Loucy (cell line): ENCODE data around the gene SCTR.
A peak's percentile ranks its signal among the peaks of the same experiment; 100 is the strongest.

ENCODE experiments used
- H2AFZ ChIP-seq: fragments of 200-600 bp; sonication (generic); 2 replicates; pipeline ENCODE4 v1.6.0; 2016; ENCODE audit warnings: antibody characterized with exemption, mild to moderate bottlenecking, low read length, moderate library complexity
- H3F3A ChIP-seq: fragments of 200-600 bp; 2 replicates; pipeline ENCODE4 v1.6.0; 2016; ENCODE audit warnings: antibody characterized with exemption, low read depth, mild to moderate bottlenecking
- H3K27me3 ChIP-seq: fragments of 200-600 bp; sonication (generic); 2 replicates; pipeline ENCODE4 v1.6.1; 2014; ENCODE audit warnings: low read length, mild to moderate bottlenecking; ENCODE audit not compliant: insufficient read depth, poor library complexity, severe bottlenecking
- H3K36me3 ChIP-seq: fragments of 200-600 bp; sonication (generic); 2 replicates; pipeline ENCODE4 v1.6.1; 2016; ENCODE audit warnings: low read length; ENCODE audit not compliant: insufficient read depth
- H3K4me1 ChIP-seq: fragments of 200-600 bp; sonication (generic); 2 replicates; pipeline ENCODE4 v1.5.1; 2014; ENCODE audit warnings: low read length, mild to moderate bottlenecking; ENCODE audit not compliant: insufficient read depth, poor library complexity, severe bottlenecking
- H3K4me2 ChIP-seq: fragments of 200-600 bp; sonication (generic); 2 replicates; pipeline ENCODE4 v1.6.0; 2014; ENCODE audit warnings: antibody characterized with exemption, low read length, low read depth, mild to moderate bottlenecking; ENCODE audit not compliant: poor library complexity, severe bottlenecking
- H3K4me3 ChIP-seq: fragments of 200-600 bp; sonication (generic); 2 replicates; pipeline ENCODE4 v1.5.1; 2014; ENCODE audit warnings: low read length, mild to moderate bottlenecking, mixed read lengths; ENCODE audit not compliant: poor library complexity, severe bottlenecking
- H3K79me2 ChIP-seq: fragments of 200-600 bp; sonication (generic); 2 replicates; pipeline ENCODE4 v1.6.1; 2014; ENCODE audit warnings: low read length; ENCODE audit not compliant: insufficient read depth
- H3K9ac ChIP-seq: fragments of 200-600 bp; sonication (generic); 2 replicates; pipeline ENCODE4 v1.6.0; 2014; ENCODE audit warnings: mild to moderate bottlenecking, low read depth, low read length, moderate library complexity; ENCODE audit not compliant: poor library complexity, severe bottlenecking
- H3K9me2 ChIP-seq: fragments of 200-600 bp; sonication (generic); replicated peaks from 2 replicates; pipeline ENCODE4 v1.6.1; 2016; ENCODE audit warnings: low read depth, low read length, mixed read lengths
- H3K9me3 ChIP-seq: fragments of 200-600 bp; sonication (generic); 2 replicates; pipeline ENCODE4 v1.6.1; 2014; ENCODE audit warnings: mild to moderate bottlenecking, antibody characterized with exemption, low read length, low read depth; ENCODE audit not compliant: insufficient read depth
- H4K20me1 ChIP-seq: fragments of 200-600 bp; sonication (generic); 2 replicates; pipeline ENCODE4 v1.6.0; 2014; ENCODE audit warnings: antibody characterized with exemption, low read length, mild to moderate bottlenecking; ENCODE audit not compliant: insufficient read depth, poor library complexity, severe bottlenecking
- EZH2phosphoT487 ChIP-seq: fragments of 200-600 bp; IDR thresholded peaks from 2 replicates; pipeline ENCODE4 v1.6.1; 2018; ENCODE audit warnings: antibody characterized with exemption, mild to moderate bottlenecking, moderate library complexity, borderline replicate concordance
- TF ChIP-seq, protein P1 (sequence below): fragments of 200-600 bp; sonication (generic); conservative IDR thresholded peaks from 2 replicates; pipeline ENCODE4 v1.5.1; 2014; ENCODE audit warnings: mild to moderate bottlenecking, antibody characterized with exemption, low read length

The SCTR gene

DNA sequence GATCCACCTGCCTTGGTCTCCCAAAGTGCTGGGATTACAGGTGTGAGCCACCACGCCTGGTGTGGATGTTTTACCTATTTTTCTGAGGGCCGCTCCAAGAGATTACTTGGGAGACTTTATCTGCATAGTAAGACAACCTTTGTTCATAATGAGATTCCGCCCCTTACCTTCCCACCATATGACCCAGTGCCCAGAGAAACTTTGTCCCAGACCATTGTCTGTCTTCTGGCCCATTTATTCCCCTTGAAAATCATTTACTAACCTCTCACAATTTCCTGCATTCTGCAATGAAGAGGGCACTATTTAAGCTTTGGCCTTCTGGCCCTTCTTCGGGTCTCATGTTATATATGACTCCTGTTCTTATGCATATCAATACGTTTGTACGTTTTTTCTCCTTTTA, 106.4 kb downstream of the SCTR start:
- H3K4me3 ChIP-seq, result no peak overlapping the region
- no peaks in the 10 kb centered on the region for H4K20me1 ChIP-seq
- no peaks in the 10 kb centered on the region for H3F3A ChIP-seq
- H3K4me1 ChIP-seq, result peaks cover 21% of the 10 kb centered on the region
- no peak overlapping the region for H2AFZ ChIP-seq
- H3K36me3 ChIP-seq, result no peaks in the 10 kb centered on the region
- H3K27me3 ChIP-seq, result no peaks in the 10 kb centered on the region
- TF ChIP-seq, protein P1, sequence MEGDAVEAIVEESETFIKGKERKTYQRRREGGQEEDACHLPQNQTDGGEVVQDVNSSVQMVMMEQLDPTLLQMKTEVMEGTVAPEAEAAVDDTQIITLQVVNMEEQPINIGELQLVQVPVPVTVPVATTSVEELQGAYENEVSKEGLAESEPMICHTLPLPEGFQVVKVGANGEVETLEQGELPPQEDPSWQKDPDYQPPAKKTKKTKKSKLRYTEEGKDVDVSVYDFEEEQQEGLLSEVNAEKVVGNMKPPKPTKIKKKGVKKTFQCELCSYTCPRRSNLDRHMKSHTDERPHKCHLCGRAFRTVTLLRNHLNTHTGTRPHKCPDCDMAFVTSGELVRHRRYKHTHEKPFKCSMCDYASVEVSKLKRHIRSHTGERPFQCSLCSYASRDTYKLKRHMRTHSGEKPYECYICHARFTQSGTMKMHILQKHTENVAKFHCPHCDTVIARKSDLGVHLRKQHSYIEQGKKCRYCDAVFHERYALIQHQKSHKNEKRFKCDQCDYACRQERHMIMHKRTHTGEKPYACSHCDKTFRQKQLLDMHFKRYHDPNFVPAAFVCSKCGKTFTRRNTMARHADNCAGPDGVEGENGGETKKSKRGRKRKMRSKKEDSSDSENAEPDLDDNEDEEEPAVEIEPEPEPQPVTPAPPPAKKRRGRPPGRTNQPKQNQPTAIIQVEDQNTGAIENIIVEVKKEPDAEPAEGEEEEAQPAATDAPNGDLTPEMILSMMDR, result no peak
- no peak for TF ChIP-seq EZH2phosphoT487
- H3K79me2 ChIP-seq, result no peaks in the 10 kb centered on the region
- H3K9ac ChIP-seq, result no peak overlapping the region
- no peak overlapping the region for H3K4me2 ChIP-seq
- H3K9me3 ChIP-seq, result no peaks in the 10 kb centered on the region
- H3K9me2 ChIP-seq, result no peaks in the 10 kb centered on the region

DNA sequence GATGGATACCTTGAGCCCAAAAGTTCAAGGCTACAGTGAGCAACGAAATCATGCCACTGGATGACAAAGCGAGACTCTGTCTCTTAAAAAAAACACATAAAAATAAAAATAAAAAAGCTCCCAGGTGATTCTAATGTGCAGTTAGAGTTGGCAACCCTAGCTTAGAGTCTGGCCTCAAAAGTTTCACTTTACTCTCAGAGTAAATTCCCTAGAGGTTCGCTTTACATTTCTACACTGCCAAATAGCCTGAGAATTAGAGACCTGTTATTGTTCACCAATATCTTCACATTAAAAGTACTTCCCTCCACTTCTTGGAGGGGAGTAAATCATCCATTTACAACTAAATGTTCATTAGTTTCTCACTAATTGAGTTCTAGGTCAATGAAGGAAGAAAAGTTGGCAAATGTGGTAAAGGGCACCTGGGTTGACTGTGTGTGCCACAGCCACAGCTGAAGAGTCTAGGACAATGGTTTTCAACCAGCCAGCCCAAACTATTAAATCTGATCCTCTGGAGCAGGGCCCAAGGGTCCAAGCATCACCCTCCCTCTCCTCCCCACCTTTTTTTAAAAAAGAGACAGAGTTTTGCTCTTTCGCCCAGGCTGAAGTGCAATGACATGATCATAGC, 107.9 kb downstream of the SCTR start:
- no peaks in the 10 kb centered on the region for H3K36me3 ChIP-seq
- no peak overlapping the region for H3K9ac ChIP-seq
- H4K20me1 ChIP-seq, result no peaks in the 10 kb centered on the region
- no peaks in the 10 kb centered on the region for H3K9me3 ChIP-seq
- no peaks in the 10 kb centered on the region for H3K9me2 ChIP-seq
- no peaks in the 10 kb centered on the region for H3K27me3 ChIP-seq
- peaks cover 21% of the 10 kb centered on the region for H3K4me1 ChIP-seq
- no peak overlapping the region for H3K4me3 ChIP-seq
- no peak overlapping the region for H2AFZ ChIP-seq
- H3K79me2 ChIP-seq, result no peaks in the 10 kb centered on the region
- H3K4me2 ChIP-seq, result no peak overlapping the region
- no peak for TF ChIP-seq EZH2phosphoT487
- TF ChIP-seq, protein P1, result no peak
- no peaks in the 10 kb centered on the region for H3F3A ChIP-seq

DNA sequence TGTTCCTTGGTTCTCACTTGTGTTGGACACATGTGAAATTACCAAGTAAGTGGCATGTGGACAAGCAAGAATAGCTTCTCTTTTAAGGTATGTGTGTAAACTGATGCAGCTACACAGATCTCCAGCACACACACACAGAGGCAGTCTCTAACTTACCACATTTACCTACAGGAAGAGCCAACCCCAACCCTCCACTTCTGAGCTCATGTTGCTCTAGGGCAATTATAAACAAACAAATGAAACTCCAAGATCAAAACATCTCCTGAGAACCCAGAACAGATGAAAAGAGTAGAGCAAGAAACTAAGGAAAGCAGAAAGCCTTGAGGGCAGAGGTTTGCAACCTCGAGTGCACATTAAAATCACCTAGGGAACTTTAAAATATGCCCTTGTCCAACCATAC, 108.7 kb downstream of the SCTR start:
- peak overlapping the region; percentile 42; the same call in 1 of the 2 replicates for H2AFZ ChIP-seq
- H3K9ac ChIP-seq, result no peak overlapping the region

More for the DNA sequence above, 108.7 kb downstream of the SCTR start:
- H3K9me3 ChIP-seq, result no peaks in the 10 kb centered on the region
- no peaks in the 10 kb centered on the region for H3F3A ChIP-seq
- H3K4me2 ChIP-seq, result peak overlapping the region; percentile 22
- TF ChIP-seq, protein P1, result no peak
- TF ChIP-seq EZH2phosphoT487, result no peak
- H4K20me1 ChIP-seq, result no peaks in the 10 kb centered on the region
- H3K36me3 ChIP-seq, result no peaks in the 10 kb centered on the region
- no peak overlapping the region for H3K4me3 ChIP-seq
- no peaks in the 10 kb centered on the region for H3K79me2 ChIP-seq
- H3K9me2 ChIP-seq, result no peaks in the 10 kb centered on the region
- no peaks in the 10 kb centered on the region for H3K27me3 ChIP-seq
- H3K4me1 ChIP-seq, result peaks cover 21% of the 10 kb centered on the region
